ENCODE data around the gene DLL1. TPM values are rescaled to one million over a fixed set of nuclear protein-coding genes. Genes with fewer than 3 reads are reported as not detected.

Gene DLL1
- total RNA-seq, 1 experiment from 2014 or later: not detected

- Histone ChIP-seq H3K79me2 (ENCODE audit: low read depth) (peaks cover 32% of the 10 kb centered on the region), H2AFZ (no peak overlapping the region), H3K9me2 (ENCODE audit: insufficient read depth) (no peaks in the 10 kb centered on the region), H3K4me3 (no peak overlapping the region), H3K9me3 (ENCODE audit: insufficient read depth, low read depth) (no peaks in the 10 kb centered on the region), H4K20me1 (ENCODE audit: insufficient read depth) (peaks cover 42% of the 10 kb centered on the region), H3K4me2 (no peak overlapping the region), H3F3A (ENCODE audit: insufficient read depth, low read depth) (no peaks in the 10 kb centered on the region), H3K4me1 (replicated peaks; ENCODE audit: insufficient read depth) (no peaks in the 10 kb centered on the region), H3K27ac (no peak overlapping the region), H3K36me3 (ENCODE audit: low read depth) (no peaks in the 10 kb centered on the region), H3K27me3 (ENCODE audit: insufficient read depth, low read depth) (no peaks in the 10 kb centered on the region)
- no peak for DNase-seq
- no TSS peak for BruUV-seq (replicated peaks)
- POLR2A ChIA-PET (ENCODE audit: unreplicated experiment): no interaction called here
- intact Hi-C loops (cut with micrococcal nuclease; ENCODE audit: unreplicated experiment): no loop called here
- TF ChIP-seq EZH2 (IDR thresholded peaks at IDR 0.05; ENCODE audit: low read depth): no peak
- no peak for TF ChIP-seq CTCF (conservative IDR thresholded peaks at IDR 0.05)
- CTCF ChIA-PET: no interaction called here
Measured at GRCh38 chr6:170314983-170315382, 24.1 kb upstream of the DLL1 start.

- peaks cover 44% of the 10 kb centered on the region for H4K20me1 ChIP-seq (ENCODE audit: insufficient read depth)
Measured at GRCh38 chr6:170313716-170314295, 22.9 kb upstream of the DLL1 start.

GRCh38 chr6:170312876-170313275 lies 22.0 kb upstream of the DLL1 start:
- POLR2A ChIA-PET (ENCODE audit: unreplicated experiment): no interaction called here
- Histone ChIP-seq H3K27me3 (ENCODE audit: insufficient read depth, low read depth) (no peaks in the 10 kb centered on the region), H3K4me2 (no peak overlapping the region), H2AFZ (no peak overlapping the region), H3K9me3 (ENCODE audit: insufficient read depth, low read depth) (no peaks in the 10 kb centered on the region), H3K4me3 (no peak overlapping the region), H3K79me2 (ENCODE audit: low read depth) (peaks cover 53% of the 10 kb centered on the region), H3K4me1 (replicated peaks; ENCODE audit: insufficient read depth) (peaks cover 1% of the 10 kb centered on the region; the same call in 1 of the 2 replicates), H3K27ac (no peak overlapping the region), H4K20me1 (ENCODE audit: insufficient read depth) (peaks cover 44% of the 10 kb centered on the region), H3K36me3 (ENCODE audit: low read depth) (no peaks in the 10 kb centered on the region), H3F3A (ENCODE audit: insufficient read depth, low read depth) (no peaks in the 10 kb centered on the region), H3K9me2 (ENCODE audit: insufficient read depth) (no peaks in the 10 kb centered on the region)
- BruUV-seq (replicated peaks): no TSS peak
- DNase-seq: no peak
- CTCF ChIA-PET: no interaction called here
- intact Hi-C loops (cut with micrococcal nuclease; ENCODE audit: unreplicated experiment): no loop called here
- TF ChIP-seq CTCF (conservative IDR thresholded peaks at IDR 0.05) (no peak), EZH2 (IDR thresholded peaks at IDR 0.05; ENCODE audit: low read depth) (no peak)

More at GRCh38 chr6:170313716-170314295, 22.9 kb upstream of the DLL1 start:
- ChIA-PET CTCF (no interaction called here), POLR2A (ENCODE audit: unreplicated experiment) (no interaction called here)
- H3K27ac ChIP-seq: no peak overlapping the region
- no peak overlapping the region for H2AFZ ChIP-seq
- H3K9me2 ChIP-seq (ENCODE audit: insufficient read depth): no peaks in the 10 kb centered on the region
- no TSS peak for BruUV-seq (replicated peaks)
- no peak overlapping the region for H3K4me3 ChIP-seq
- H3K4me1 ChIP-seq (replicated peaks; ENCODE audit: insufficient read depth): no peaks in the 10 kb centered on the region
- no peaks in the 10 kb centered on the region for H3K9me3 ChIP-seq (ENCODE audit: insufficient read depth, low read depth)
- no peak overlapping the region for H3K4me2 ChIP-seq
- intact Hi-C loops (cut with micrococcal nuclease; ENCODE audit: unreplicated experiment): no loop called here
- no peaks in the 10 kb centered on the region for H3K27me3 ChIP-seq (ENCODE audit: insufficient read depth, low read depth)
- H3K36me3 ChIP-seq (ENCODE audit: low read depth): no peaks in the 10 kb centered on the region
- peaks cover 44% of the 10 kb centered on the region for H3K79me2 ChIP-seq (ENCODE audit: low read depth)
- H3F3A ChIP-seq (ENCODE audit: insufficient read depth, low read depth): no peaks in the 10 kb centered on the region
- no peak for DNase-seq
- TF ChIP-seq EZH2 (IDR thresholded peaks at IDR 0.05; ENCODE audit: low read depth) (no peak), CTCF (conservative IDR thresholded peaks at IDR 0.05) (no peak)

All from PC-9 (cell line).